ENCODE data around the gene GFY.
"Not testable (repeated sequence)": the region's sequence is repeated elsewhere in the genome, so short reads cannot be mapped to it uniquely, and the experiment has no call there.

GFY gene

GRCh38 chr19:49444100-49444700 is 19.0 kb downstream of the GFY start:
- not testable (repeated sequence) for H3K9ac ChIP-seq (ENCODE audit: low read length in 2 of 2); H3K36me3 ChIP-seq (ENCODE audit: control insufficient read depth in 2 of 2, insufficient read depth in 2 of 2, low read length in 2 of 2); H3K27ac ChIP-seq (ENCODE audit: low read length); H3K4me3 ChIP-seq (ENCODE audit: low read length in 2 of 2); H3K9me3 ChIP-seq (ENCODE audit: control insufficient read depth in 2 of 2, low read length in 2 of 2)
- H3K4me1 ChIP-seq (ENCODE audit: control insufficient read depth, insufficient read depth, low read length): peaks cover 19% of the 10 kb centered on the region
- peaks cover 23 to 33% of the 10 kb centered on the region in 2 donors for H3K27me3 ChIP-seq (ENCODE audit: control insufficient read depth in 1 of 2, insufficient read depth in 2 of 2, low read length in 2 of 2)

DNA sequence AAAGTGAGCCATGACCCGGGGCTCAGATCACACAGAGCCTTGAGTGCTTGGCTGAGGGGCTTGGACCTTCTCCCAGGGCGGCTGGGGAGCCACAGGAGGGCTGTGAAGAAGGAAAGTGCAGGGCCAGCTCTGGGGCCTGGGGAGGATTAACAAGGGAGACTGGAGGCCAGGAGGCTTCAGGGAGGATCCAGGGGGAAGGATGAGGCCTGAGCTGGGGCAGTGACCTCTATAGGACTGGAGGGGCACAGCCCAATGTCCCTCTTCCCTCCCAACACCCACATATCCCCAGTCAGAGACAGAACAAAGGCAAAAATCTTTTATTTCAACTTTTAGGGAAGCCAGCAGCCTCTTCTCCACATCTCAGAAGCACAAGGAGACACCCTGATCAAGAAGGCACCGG is 20.8 kb downstream of the GFY start:
- peaks cover 15% of the 10 kb centered on the region for H3K4me1 ChIP-seq (ENCODE audit: control insufficient read depth, insufficient read depth, low read length)
- peaks cover 0 to 12% of the 10 kb centered on the region in 2 donors for H3K36me3 ChIP-seq (ENCODE audit: control insufficient read depth in 2 of 2, insufficient read depth in 2 of 2, low read length in 2 of 2)
- H3K9ac ChIP-seq (ENCODE audit: low read length in 2 of 2): no peak overlapping the region
- H3K4me3 ChIP-seq (ENCODE audit: low read length in 2 of 2): no peak overlapping the region
- H3K27me3 ChIP-seq (ENCODE audit: control insufficient read depth in 1 of 2, insufficient read depth in 2 of 2, low read length in 2 of 2): peaks cover 7 to 16% of the 10 kb centered on the region in 2 donors
- H3K27ac ChIP-seq (ENCODE audit: low read length): no peak overlapping the region
- no peaks in the 10 kb centered on the region for H3K9me3 ChIP-seq (ENCODE audit: control insufficient read depth in 2 of 2, low read length in 2 of 2)

GRCh38 chr19:49447485-49448431 is 22.6 kb downstream of the GFY start:
- Histone ChIP-seq H3K9me3 (ENCODE audit: control insufficient read depth in 2 of 2, low read length in 2 of 2) (no peaks in the 10 kb centered on the region), H3K9ac (ENCODE audit: low read length in 2 of 2) (no peak overlapping the region), H3K4me3 (ENCODE audit: low read length in 2 of 2) (no peak overlapping the region), H3K27ac (ENCODE audit: low read length) (no peak overlapping the region), H3K27me3 (ENCODE audit: control insufficient read depth in 1 of 2, insufficient read depth in 2 of 2, low read length in 2 of 2) (peaks cover 0 to 4% of the 10 kb centered on the region in 2 donors), H3K4me1 (ENCODE audit: control insufficient read depth, insufficient read depth, low read length) (peaks cover 10% of the 10 kb centered on the region), H3K36me3 (ENCODE audit: control insufficient read depth in 2 of 2, insufficient read depth in 2 of 2, low read length in 2 of 2) (peaks cover 0 to 12% of the 10 kb centered on the region in 2 donors)

DNA sequence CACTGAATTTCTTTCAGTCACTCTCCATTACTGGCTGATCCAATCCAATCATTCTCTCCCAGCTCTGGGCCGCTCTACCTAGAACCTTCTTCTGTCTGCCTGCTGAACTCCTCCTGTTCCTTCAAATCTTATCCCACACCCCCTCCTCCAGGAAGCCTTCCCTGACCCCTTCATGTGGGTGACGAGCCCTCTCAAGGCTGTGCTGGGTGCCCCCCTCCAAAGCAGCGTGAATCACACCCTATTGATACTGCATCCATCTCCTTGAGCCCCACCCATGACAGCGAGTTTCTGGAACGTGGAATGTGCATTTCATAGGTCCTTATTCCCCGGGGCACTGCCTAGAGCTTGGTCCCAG is 23.2 kb downstream of the GFY start:
- H3K27me3 ChIP-seq (ENCODE audit: control insufficient read depth in 1 of 2, insufficient read depth in 2 of 2, low read length in 2 of 2): no peaks in the 10 kb centered on the region
- peaks cover 6% of the 10 kb centered on the region for H3K4me1 ChIP-seq (ENCODE audit: control insufficient read depth, insufficient read depth, low read length)

GRCh38 chr19:49450405-49450804 is 25.2 kb downstream of the GFY start:
- Histone ChIP-seq H3K27ac (ENCODE audit: low read length) (no peak overlapping the region), H3K27me3 (ENCODE audit: control insufficient read depth in 1 of 2, insufficient read depth in 2 of 2, low read length in 2 of 2) (no peaks in the 10 kb centered on the region), H3K4me1 (ENCODE audit: control insufficient read depth, insufficient read depth, low read length) (peaks cover 16% of the 10 kb centered on the region), H3K9ac (ENCODE audit: low read length in 2 of 2) (no peak overlapping the region), H3K4me3 (ENCODE audit: low read length in 2 of 2) (peak overlapping the region in 1 of 2 donors; percentile 15), H3K9me3 (ENCODE audit: control insufficient read depth in 2 of 2, low read length in 2 of 2) (no peaks in the 10 kb centered on the region), H3K36me3 (ENCODE audit: control insufficient read depth in 2 of 2, insufficient read depth in 2 of 2, low read length in 2 of 2) (peaks cover 0 to 12% of the 10 kb centered on the region in 2 donors)

More for the DNA sequence above, 23.2 kb downstream of the GFY start:
- no peaks in the 10 kb centered on the region for H3K9me3 ChIP-seq (ENCODE audit: control insufficient read depth in 2 of 2, low read length in 2 of 2)
- H3K9ac ChIP-seq (ENCODE audit: low read length in 2 of 2): no peak overlapping the region
- H3K27ac ChIP-seq (ENCODE audit: low read length): no peak overlapping the region
- peaks cover 0 to 12% of the 10 kb centered on the region in 2 donors for H3K36me3 ChIP-seq (ENCODE audit: control insufficient read depth in 2 of 2, insufficient read depth in 2 of 2, low read length in 2 of 2)
- no peak overlapping the region for H3K4me3 ChIP-seq (ENCODE audit: low read length in 2 of 2)

GRCh38 chr19:49451430-49452181 is 26.4 kb downstream of the GFY start, which contains the start of gene PIH1D1:
TSS of gene PIH1D1 (minus strand) at chr19:49451814. CDS start at chr19:49451574, 240 bp downstream.
- Histone ChIP-seq H3K9ac (ENCODE audit: low read length in 2 of 2) (peak within 1 kb of the TSS; percentile 84 to 97), H3K27ac (ENCODE audit: low read length) (peak within 1 kb of the TSS; percentile 98), H3K36me3 (ENCODE audit: control insufficient read depth in 2 of 2, insufficient read depth in 2 of 2, low read length in 2 of 2) (peaks cover 0 to 11% of the 10 kb centered on the region in 2 donors), H3K4me1 (ENCODE audit: control insufficient read depth, insufficient read depth, low read length) (peaks cover 16% of the 10 kb centered on the region), H3K9me3 (ENCODE audit: control insufficient read depth in 2 of 2, low read length in 2 of 2) (no peaks in the 10 kb centered on the region), H3K4me3 (ENCODE audit: low read length in 2 of 2) (peak within 1 kb of the TSS; percentile 91 to 95), H3K27me3 (ENCODE audit: control insufficient read depth in 1 of 2, insufficient read depth in 2 of 2, low read length in 2 of 2) (no peaks in the 10 kb centered on the region)

DNA sequence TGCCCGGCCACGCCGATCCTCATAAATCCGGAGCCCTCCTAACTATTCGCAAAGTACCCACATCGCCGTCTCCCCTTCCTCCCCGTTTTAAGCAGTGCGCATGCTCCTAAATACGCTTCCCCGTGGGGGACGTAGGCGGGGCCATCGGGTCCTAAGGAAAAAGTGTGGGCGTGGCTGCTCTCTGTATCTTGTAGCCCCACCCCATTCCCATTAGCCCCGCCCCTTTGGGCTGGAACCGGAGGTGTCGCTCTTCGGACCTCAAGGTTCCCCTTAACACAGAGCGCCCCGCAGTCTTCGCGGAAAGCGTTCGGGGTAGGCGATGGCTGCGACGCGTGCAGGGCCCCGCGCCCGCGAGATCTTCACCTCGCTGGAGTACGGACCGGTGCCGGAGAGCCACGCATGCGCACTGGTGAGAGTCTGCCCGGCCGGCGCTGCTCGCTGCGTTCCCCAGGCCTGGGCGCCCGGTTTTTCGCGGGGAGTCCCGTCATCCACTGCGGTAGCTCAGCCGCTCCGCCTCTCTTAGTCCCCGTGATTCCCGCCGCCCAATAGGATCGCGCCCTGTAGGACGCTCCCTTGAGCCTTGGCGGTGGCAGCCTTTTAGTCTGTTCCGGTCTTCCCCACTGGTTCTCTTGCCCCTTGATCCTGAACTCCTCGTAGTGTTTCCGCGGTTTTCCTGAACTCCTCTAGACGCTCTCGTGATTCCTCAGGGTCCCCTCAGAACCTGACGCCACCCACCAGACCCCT is 28.0 kb downstream of the GFY start, which contains the start of gene ALDH16A1:
Gene ALDH16A1, plus strand, starts transcription at position 213 of the 744 bp plus-strand sequence. Its CDS starts 107 bp downstream, at position 320.
- Histone ChIP-seq H3K4me3 (ENCODE audit: low read length in 2 of 2) (peak within 1 kb of the TSS; percentile 82 to 95), H3K36me3 (ENCODE audit: control insufficient read depth in 2 of 2, insufficient read depth in 2 of 2, low read length in 2 of 2) (peaks cover 0 to 6% of the 10 kb centered on the region in 2 donors), H3K9me3 (ENCODE audit: control insufficient read depth in 2 of 2, low read length in 2 of 2) (no peaks in the 10 kb centered on the region), H3K4me1 (ENCODE audit: control insufficient read depth, insufficient read depth, low read length) (peaks cover 13% of the 10 kb centered on the region), H3K27me3 (ENCODE audit: control insufficient read depth in 1 of 2, insufficient read depth in 2 of 2, low read length in 2 of 2) (no peaks in the 10 kb centered on the region), H3K9ac (ENCODE audit: low read length in 2 of 2) (peak within 1 kb of the TSS; percentile 92 to 97), H3K27ac (ENCODE audit: low read length) (peak within 1 kb of the TSS; percentile 98)

GRCh38 chr19:49453757-49454240 is 28.6 kb downstream of the GFY start:
- H3K27ac ChIP-seq (ENCODE audit: low read length): peak overlapping the region; percentile 98
- H3K4me3 ChIP-seq (ENCODE audit: low read length in 2 of 2): peak overlapping the region; percentile 82 to 84
- peaks cover 0 to 3% of the 10 kb centered on the region in 2 donors for H3K36me3 ChIP-seq (ENCODE audit: control insufficient read depth in 2 of 2, insufficient read depth in 2 of 2, low read length in 2 of 2)
- peak overlapping the region; percentile 92 to 97 for H3K9ac ChIP-seq (ENCODE audit: low read length in 2 of 2)
- H3K27me3 ChIP-seq (ENCODE audit: control insufficient read depth in 1 of 2, insufficient read depth in 2 of 2, low read length in 2 of 2): no peaks in the 10 kb centered on the region
- no peaks in the 10 kb centered on the region for H3K9me3 ChIP-seq (ENCODE audit: control insufficient read depth in 2 of 2, low read length in 2 of 2)
- H3K4me1 ChIP-seq (ENCODE audit: control insufficient read depth, insufficient read depth, low read length): peaks cover 17% of the 10 kb centered on the region

GRCh38 chr19:49455773-49456172 is 30.6 kb downstream of the GFY start:
- Histone ChIP-seq H3K27ac (ENCODE audit: low read length) (no peak overlapping the region), H3K4me1 (ENCODE audit: control insufficient read depth, insufficient read depth, low read length) (peaks cover 17% of the 10 kb centered on the region), H3K4me3 (ENCODE audit: low read length in 2 of 2) (no peak overlapping the region), H3K9me3 (ENCODE audit: control insufficient read depth in 2 of 2, low read length in 2 of 2) (no peaks in the 10 kb centered on the region), H3K36me3 (ENCODE audit: control insufficient read depth in 2 of 2, insufficient read depth in 2 of 2, low read length in 2 of 2) (peaks cover 0 to 2% of the 10 kb centered on the region in 2 donors), H3K27me3 (ENCODE audit: control insufficient read depth in 1 of 2, insufficient read depth in 2 of 2, low read length in 2 of 2) (no peaks in the 10 kb centered on the region), H3K9ac (ENCODE audit: low read length in 2 of 2) (no peak overlapping the region)
